Stromal cell of bone marrow (primary cell): Measurements from ENCODE around the gene IGSF11.
"Not testable (repeated sequence)": the region's sequence is repeated elsewhere in the genome, so short reads cannot be mapped to it uniquely, and the experiment has no call there.

Experiments used
- DNase-seq: peaks from one replicate; pipeline ENCODE4 v3.0.0-alpha.2; 2012; ENCODE audit warnings: low read depth

The IGSF11 gene

DNA sequence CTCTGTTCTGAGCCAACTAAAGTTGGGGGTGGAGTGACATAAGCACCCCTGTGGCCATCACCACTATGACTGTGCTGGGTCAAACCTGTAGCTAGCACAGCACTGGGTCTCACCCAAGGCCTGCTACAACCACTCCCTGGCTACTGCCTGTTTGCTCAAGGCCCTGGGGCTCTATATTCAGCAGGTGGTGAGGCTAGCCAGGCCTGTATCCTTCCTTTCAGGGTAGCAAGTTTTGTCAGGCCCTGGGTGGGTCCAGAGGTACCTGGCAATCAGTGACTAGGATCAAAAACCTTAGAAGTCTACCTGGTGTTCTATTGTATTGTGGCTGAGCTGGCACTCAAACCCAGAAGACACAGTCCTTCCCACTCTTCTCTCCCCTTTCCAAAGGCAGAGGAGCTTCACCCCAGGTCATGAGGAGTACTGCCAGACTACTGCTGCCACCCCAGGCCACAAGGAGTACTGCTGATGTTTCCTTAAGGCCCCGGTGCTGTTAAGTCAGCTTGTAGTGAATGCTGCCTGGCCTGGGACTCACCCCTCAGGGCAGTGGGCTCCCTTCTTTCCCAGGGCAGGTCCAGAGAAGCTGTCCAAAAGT lies 170.8 kb downstream of the IGSF11 start:
- no peak for DNase-seq

DNA sequence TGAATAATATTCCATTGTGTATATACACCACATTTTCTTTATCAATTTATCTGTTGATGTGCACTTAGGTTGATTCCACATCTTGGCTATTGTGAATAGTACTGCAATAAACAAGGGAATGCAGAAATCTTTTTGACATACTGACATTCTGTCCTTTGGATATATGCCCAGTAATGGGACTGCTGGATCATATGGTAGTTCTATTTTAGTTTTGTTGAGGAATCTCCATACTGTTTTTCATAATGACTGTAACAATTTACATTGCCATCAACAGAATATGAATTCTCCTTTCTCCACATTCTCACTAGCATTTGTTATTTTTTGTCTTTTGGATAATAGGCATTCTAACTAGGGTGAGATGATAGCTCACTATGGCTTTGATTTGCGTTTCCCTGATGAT lies 174.7 kb downstream of the IGSF11 start:
- DNase-seq = no peak

DNA sequence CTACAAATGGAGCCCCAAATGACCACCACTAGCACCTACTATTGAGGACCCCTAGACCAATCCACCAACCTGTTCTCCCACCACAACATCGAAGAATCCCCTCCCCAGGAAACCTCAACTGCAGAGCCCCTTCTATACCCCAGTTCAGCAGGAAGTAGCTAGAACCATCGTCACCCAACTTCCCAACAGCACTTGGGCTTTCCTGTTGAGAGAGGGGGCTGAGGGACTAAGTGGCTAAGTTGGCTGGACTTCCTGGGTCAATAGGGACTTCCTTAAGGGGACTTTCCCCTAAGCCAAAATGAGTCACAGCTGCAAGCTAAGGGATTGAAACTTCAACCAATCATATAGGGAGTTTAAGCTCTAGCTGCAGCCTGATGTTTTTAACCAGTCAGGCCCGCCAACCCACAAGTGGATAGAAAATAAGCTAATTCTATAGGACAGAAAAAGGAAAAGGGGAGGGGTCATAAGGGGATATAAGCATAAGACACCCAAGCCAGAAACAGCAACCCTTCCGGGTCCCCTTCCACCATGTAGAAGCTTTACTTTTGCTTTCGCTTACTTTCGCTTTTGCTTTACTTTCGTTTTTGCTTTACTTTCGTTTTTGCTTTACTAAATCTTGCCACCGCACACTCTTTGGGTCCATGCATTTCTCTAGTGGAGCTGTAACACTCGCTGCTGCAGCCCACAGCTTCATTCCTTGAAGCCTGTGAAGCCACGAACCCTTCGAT lies 183.0 kb downstream of the IGSF11 start:
- DNase-seq = not testable (repeated sequence)

DNA sequence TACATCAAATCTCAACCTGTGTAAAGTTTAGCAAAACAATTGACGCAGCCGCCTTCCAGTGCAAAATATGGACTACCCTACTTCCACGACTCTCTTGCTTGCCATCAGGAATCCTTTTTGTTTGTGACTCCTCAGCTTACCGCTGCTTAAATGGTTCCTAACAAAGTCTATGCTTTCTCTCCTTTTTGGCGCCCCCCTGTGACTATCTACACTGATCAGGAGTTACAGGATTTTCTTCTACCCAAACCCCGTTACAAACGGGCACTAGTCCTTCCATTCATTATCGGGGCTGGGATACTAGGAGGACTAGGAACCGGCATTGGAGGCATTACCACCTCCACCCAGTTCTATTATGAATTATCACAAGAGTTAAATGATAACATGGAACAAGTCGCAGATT lies 184.0 kb downstream of the IGSF11 start:
- DNase-seq = no peak
